Common myeloid progenitor, CD34-positive (primary cell): ENCODE results near the gene RNF166.
"Not testable (repeated sequence)": the region's sequence is repeated elsewhere in the genome, so short reads cannot be mapped to it uniquely, and the experiment has no call there.

Experiments used
- CTCF ChIA-PET: fragments of 350-600 bp; sonication (Branson Sonifier 250); formaldehyde crosslinking; loops from one replicate; lab custom pipeline; 2021; ENCODE audit warnings: antibody characterized with exemption; lab: Charles Lee
- POLR2A ChIA-PET: fragments of 350-600 bp; sonication (Branson Sonifier 250); formaldehyde crosslinking; loops from one replicate; lab custom pipeline; 2021; ENCODE audit warnings: antibody characterized with exemption; lab: Charles Lee
- DNase-seq, 3 donors: peaks; one replicate each; pipeline versions ENCODE4 v3.0.0 to v3.0.0-alpha.2; 2013
- H3K27ac ChIP-seq, 2 experiments: 1 replicate in 1 of 2; 2 replicates in 1 of 2; pipeline ENCODE4 v1.7.0; 2013; ENCODE audit warnings: inconsistent platforms in 2 of 2, low read length in 2 of 2, mild to moderate bottlenecking in 2 of 2, low read depth in 1 of 2, moderate library complexity in 1 of 2; ENCODE audit not compliant: severe bottlenecking in 2 of 2, insufficient read depth in 1 of 2, poor library complexity in 1 of 2
- H3K27me3 ChIP-seq, 5 experiments: replicated peaks in 2 of 5; 1 replicate in 3 of 5; 2 replicates in 2 of 5; pipeline versions ENCODE4 v1.6.1 to v1.7.0; 2013; ENCODE audit warnings: low read length in 4 of 5, mild to moderate bottlenecking in 2 of 5, moderate library complexity in 2 of 5, inconsistent platforms in 1 of 5; ENCODE audit not compliant: insufficient read depth in 5 of 5, control insufficient read depth in 4 of 5
- H3K36me3 ChIP-seq, 4 experiments: 1 replicate in 2 of 4; 2 replicates in 2 of 4; pipeline versions ENCODE4 v1.6.1 to v1.7.0; 2013; ENCODE audit warnings: low read length in 3 of 4, control low read depth in 1 of 4, mild to moderate bottlenecking in 1 of 4; ENCODE audit not compliant: control insufficient read depth in 4 of 4, insufficient read depth in 4 of 4
- H3K4me1 ChIP-seq, 4 experiments: 1 replicate in 3 of 4; 2 replicates in 1 of 4; pipeline versions ENCODE4 v1.6.1 to v1.7.1; 2013; ENCODE audit warnings: low read length in 3 of 4, mild to moderate bottlenecking in 3 of 4, control low read depth in 1 of 4, inconsistent platforms in 1 of 4, moderate library complexity in 1 of 4; ENCODE audit not compliant: control insufficient read depth in 4 of 4, insufficient read depth in 4 of 4; ENCODE audit errors: control extremely low read depth in 1 of 4
- H3K4me3 ChIP-seq, 7 experiments: 1 replicate in 4 of 7; 2 replicates in 3 of 7; pipeline versions ENCODE4 v1.5.1 to v1.7.0; 2013; ENCODE audit warnings: mild to moderate bottlenecking in 7 of 7, low read length in 6 of 7, moderate library complexity in 6 of 7, inconsistent platforms in 2 of 7, low read depth in 2 of 7, control low read depth in 1 of 7; ENCODE audit not compliant: insufficient read depth in 4 of 7, control insufficient read depth in 1 of 7; ENCODE audit errors: extremely low read depth in 1 of 7
- H3K9me3 ChIP-seq, 5 experiments: 1 replicate in 4 of 5; 2 replicates in 1 of 5; pipeline versions ENCODE4 v1.6.1 to v1.7.1; 2013; ENCODE audit warnings: low read length in 4 of 5, mild to moderate bottlenecking in 2 of 5, inconsistent platforms in 1 of 5, low read depth in 1 of 5, moderate library complexity in 1 of 5; ENCODE audit not compliant: control insufficient read depth in 4 of 5, insufficient read depth in 2 of 5; ENCODE audit errors: control extremely low read depth in 1 of 5
- WGBS: methylation state at CpG from one replicate; pipeline ENCODE4 v1.1.5; 2013; ENCODE audit not compliant: insufficient coverage; 5-methylcytosine and 5-hydroxymethylcytosine counted together

The RNF166 gene

GRCh38 chr16:88673716-88674379 lies 32.4 kb downstream of the RNF166 start:
- H3K4me1 ChIP-seq, result no peaks in the 10 kb centered on the region
- H3K27ac ChIP-seq, result no peak overlapping the region
- 94% methylated on average over 15 of the region's 19 CpGs for WGBS
- H3K4me3 ChIP-seq, result no peak overlapping the region
- no peaks in the 10 kb centered on the region for H3K9me3 ChIP-seq
- ChIA-PET POLR2A (no interaction called here), CTCF (interaction anchor here (1.5 kb wide), 1 partner anchor 9 kb away, joined by 7 read pairs; no protein-coding TSS in a partner anchor)
- peaks cover 0 to 44% (median 16%) of the 10 kb centered on the region in 4 experiments for H3K36me3 ChIP-seq
- no peaks in the 10 kb centered on the region for H3K27me3 ChIP-seq
- DNase-seq, result no peak

- peaks cover 0 to 37% (median 13%) of the 10 kb centered on the region in 4 experiments for H3K36me3 ChIP-seq
- 86% methylated on average over 10 of the region's 11 CpGs for WGBS
- no peaks in the 10 kb centered on the region for H3K27me3 ChIP-seq
- POLR2A ChIA-PET, result interaction anchor here (0.5 kb wide), 1 partner anchor 226 kb away, joined by 3 read pairs; no protein-coding TSS in a partner anchor
- H3K27ac ChIP-seq, result no peak overlapping the region
- no peak overlapping the region for H3K4me3 ChIP-seq
- CTCF ChIA-PET, result interaction anchor here (0.9 to 1.8 kb wide), 5 partner anchors 8 to 20 kb away, joined by 3 to 13 read pairs (median 4); partner anchors contain the start of gene MVD
- no peak for DNase-seq
- no peaks in the 10 kb centered on the region for H3K4me1 ChIP-seq
- no peaks in the 10 kb centered on the region for H3K9me3 ChIP-seq
These were observed 33.4 kb downstream of the RNF166 start for GRCh38 chr16:88672776-88673175.

GRCh38 chr16:88671806-88672205 lies 34.4 kb downstream of the RNF166 start:
- Histone ChIP-seq H3K36me3 (peaks cover 0 to 32% (median 8%) of the 10 kb centered on the region in 4 experiments), H3K4me1 (no peaks in the 10 kb centered on the region), H3K27ac (no peak overlapping the region), H3K4me3 (no peak overlapping the region), H3K27me3 (no peaks in the 10 kb centered on the region), H3K9me3 (no peaks in the 10 kb centered on the region)
- DNase-seq, result no peak
- POLR2A ChIA-PET, result no interaction called here
- CTCF ChIA-PET, result interaction anchor here (1.3 to 1.8 kb wide), 3 partner anchors 9 to 19 kb away, joined by 3 to 13 read pairs (median 3); no protein-coding TSS in a partner anchor
- 95% methylated on average over 22 of the region's 23 CpGs for WGBS

GRCh38 chr16:88669980-88670379 lies 36.2 kb downstream of the RNF166 start:
- Histone ChIP-seq H3K4me3 (no peak overlapping the region), H3K9me3 (no peaks in the 10 kb centered on the region), H3K27me3 (no peaks in the 10 kb centered on the region), H3K4me1 (peaks cover 0 to 3% (median 0%) of the 10 kb centered on the region in 4 experiments), H3K27ac (no peak overlapping the region), H3K36me3 (peaks cover 0 to 26% (median 2%) of the 10 kb centered on the region in 4 experiments)
- WGBS, result 90% methylated on average over 5 of the region's 10 CpGs
- DNase-seq, result no peak
- ChIA-PET POLR2A (no interaction called here), CTCF (interaction anchor here (0.7 kb wide), 1 partner anchor 11 kb away, joined by 3 read pairs; no protein-coding TSS in a partner anchor)

- H3K36me3 ChIP-seq, result peaks cover 0 to 26% (median 2%) of the 10 kb centered on the region in 4 experiments
- H3K4me1 ChIP-seq, H3K9me3 ChIP-seq, H3K27me3 ChIP-seq, H3K4me3 ChIP-seq, POLR2A ChIA-PET, DNase-seq, H3K27ac ChIP-seq: not testable (repeated sequence)
- 88% methylated on average over 1 of the region's 8 CpGs for WGBS
- CTCF ChIA-PET, result interaction anchor here (0.6 kb wide), 1 partner anchor 69 kb away, joined by 3 read pairs; no protein-coding TSS in a partner anchor
These were observed 36.7 kb downstream of the RNF166 start for GRCh38 chr16:88669493-88669892.

- Histone ChIP-seq H3K27ac (no peak overlapping the region), H3K4me3 (no peak overlapping the region), H3K36me3 (peaks cover 0 to 19% (median 0%) of the 10 kb centered on the region in 4 experiments), H3K27me3 (no peaks in the 10 kb centered on the region), H3K4me1 (peaks cover 0 to 15% (median 9%) of the 10 kb centered on the region in 4 experiments), H3K9me3 (no peaks in the 10 kb centered on the region)
- 93% methylated on average over 5 of the region's 5 CpGs for WGBS
- ChIA-PET POLR2A (no interaction called here), CTCF (no interaction called here)
- no peak for DNase-seq
These were observed 38.7 kb downstream of the RNF166 start for GRCh38 chr16:88667461-88667860.

- POLR2A ChIA-PET, result no interaction called here
- peaks cover 0 to 17% (median 0%) of the 10 kb centered on the region in 4 experiments for H3K36me3 ChIP-seq
- CTCF ChIA-PET, result interaction anchor here (2.1 to 3.3 kb wide), 2 partner anchors 8 to 15 kb away, joined by 7 to 14 read pairs; no protein-coding TSS in a partner anchor
- 91% methylated on average over 1 of the region's 3 CpGs for WGBS
- no peak overlapping the region for H3K4me3 ChIP-seq
- no peak for DNase-seq
- no peaks in the 10 kb centered on the region for H3K9me3 ChIP-seq
- H3K4me1 ChIP-seq, result peaks cover 0 to 23% (median 15%) of the 10 kb centered on the region in 4 experiments
- no peak overlapping the region for H3K27ac ChIP-seq
- no peaks in the 10 kb centered on the region for H3K27me3 ChIP-seq
These were observed 40.6 kb downstream of the RNF166 start for GRCh38 chr16:88665570-88665969.
